GM19397 (cell line): ENCODE measurements around the gene RETN.

Source experiments
- ATAC-seq: cut with Tn5 transposase; IDR thresholded peaks from one replicate; pipeline ENCODE4 v1.9.1; 2021; ENCODE audit warnings: mild to moderate bottlenecking, moderate library complexity; ENCODE audit not compliant: unreplicated experiment

Gene RETN

GRCh38 chr19:7681340-7682174 is 12.7 kb downstream of the RETN start:
- ATAC-seq: no peak

GRCh38 chr19:7682175-7682855 is 13.5 kb downstream of the RETN start:
- ATAC-seq: no peak

DNA sequence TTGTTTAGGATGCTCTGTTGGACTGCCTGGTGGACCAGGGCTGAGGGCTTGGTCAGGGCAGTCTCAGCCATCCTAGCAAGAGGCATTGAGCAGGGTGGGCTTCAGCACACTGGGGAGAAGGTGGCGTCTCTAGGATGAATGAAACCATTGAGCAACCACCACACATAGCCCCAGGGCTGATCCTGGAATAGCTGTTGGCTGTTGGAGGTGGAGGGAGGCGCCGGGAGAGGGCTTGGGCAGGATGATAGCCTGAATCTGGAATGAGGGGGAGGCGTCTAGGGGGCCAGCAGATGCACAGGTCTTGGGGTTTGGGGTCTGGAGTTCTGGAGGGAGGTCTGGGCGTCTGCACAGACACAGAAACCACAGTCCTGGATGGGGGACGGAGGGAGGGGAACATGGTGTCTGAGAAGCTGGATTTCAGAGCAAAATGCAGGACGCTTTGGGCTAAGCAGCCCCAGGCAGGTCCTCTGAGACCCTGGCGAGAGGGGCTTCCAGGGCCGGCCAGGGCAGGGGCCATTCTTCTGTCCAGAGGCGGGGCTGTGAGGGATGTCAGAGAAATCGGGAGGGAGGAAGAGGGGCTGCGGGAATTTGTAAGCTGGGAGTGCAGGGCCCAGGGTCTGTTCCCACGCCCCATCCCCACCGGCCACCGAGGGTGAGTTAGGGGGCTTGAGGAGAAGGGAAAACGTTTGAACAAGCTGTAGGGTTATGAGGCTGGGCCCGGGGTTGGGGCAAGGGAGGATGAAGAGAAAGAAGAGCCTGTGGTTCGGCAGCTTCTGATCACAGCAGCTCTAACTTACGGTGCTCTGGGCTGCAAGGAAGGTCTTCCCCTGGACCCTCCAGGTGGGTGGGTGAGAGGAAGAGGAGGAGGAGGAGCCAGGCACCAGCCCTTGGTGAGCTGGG is 16.9 kb downstream of the RETN start:
- ATAC-seq: no peak

DNA sequence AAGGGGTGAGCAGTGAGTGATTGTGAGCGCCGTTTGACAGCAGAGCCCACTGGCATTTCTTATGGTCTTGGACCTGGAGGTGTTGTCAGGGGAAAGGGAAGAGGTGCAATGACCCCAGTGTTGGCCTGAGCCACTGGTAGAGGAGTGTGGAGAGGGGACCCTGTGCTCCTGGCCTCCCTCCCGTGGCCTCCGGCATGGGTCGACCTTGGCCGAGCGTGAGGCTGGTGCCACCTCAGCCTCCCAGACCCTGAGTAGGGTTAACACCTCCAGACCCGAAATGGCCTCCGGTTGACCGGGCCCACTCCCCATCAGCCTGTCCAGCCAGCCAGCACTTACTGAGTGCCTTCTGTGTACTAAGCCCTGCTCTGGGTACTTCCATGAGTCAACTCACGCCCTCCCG is 18.3 kb downstream of the RETN start:
- no peak for ATAC-seq

- ATAC-seq: no peak
Observed at GRCh38 chr19:7689165-7689564, 20.3 kb downstream of the RETN start.

DNA sequence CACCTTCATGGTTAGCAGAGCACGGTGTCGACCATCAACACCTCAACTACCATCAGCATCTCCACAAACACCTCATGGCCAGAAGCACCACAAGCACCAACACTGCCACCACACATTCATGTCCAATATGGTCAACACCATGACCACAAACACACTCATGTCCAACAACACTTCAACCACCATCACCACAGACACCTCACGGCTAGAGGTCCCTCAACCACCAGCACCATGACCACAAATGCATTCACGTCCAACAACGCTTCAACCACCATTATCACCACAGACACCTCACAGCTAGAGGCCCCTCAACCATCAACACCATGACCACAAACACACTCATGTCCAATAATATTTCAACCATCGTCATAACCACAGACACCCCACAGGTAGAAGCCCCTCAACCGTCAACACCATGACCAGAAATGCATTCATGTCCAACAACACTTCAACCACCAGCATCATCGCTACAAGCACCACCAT is 22.0 kb downstream of the RETN start:
- ATAC-seq: no peak

DNA sequence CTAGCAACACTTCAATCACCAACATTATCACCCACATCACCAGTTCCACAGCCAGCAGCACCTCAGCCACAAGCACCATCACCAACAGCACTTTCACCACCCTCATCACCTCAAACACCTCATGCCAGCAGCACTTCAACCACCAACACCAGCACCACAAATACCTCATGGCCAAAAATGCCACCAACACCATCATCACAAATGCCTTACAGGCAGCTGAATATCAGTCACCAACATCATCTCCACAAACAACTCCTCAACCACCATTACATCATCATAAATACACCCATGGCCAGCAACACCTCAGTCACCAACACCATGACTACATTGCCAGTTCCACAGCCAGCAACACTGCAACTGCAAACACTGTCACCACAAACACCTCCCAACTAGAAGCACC is 22.6 kb downstream of the RETN start:
- ATAC-seq: no peak

DNA sequence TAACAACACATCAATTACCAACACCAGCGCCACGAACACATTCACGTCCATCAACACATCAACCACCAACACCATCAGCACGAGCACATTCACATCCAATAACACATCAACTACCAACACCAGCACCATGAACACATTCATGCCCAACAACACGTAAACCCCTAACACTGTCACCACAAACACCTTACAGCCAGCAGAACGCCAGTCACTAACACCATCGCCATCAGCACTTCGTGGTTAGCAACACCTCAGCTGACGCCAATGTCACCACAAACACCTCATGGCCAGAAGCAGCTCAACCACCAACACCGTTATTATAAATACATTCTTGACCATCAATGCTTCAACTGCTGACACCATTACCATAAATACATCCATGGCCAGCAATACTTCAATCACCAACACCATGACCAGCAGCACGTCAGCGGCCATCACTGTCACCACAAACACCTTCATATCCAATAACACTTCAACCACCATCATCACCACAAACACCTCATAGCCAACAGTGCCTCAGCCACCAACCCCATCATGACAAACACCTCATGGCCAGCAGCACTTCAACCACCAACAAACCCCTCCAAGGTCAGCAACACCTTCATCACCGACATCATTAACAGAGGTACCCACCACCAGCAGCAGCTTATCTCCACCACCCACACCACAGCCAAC is 23.7 kb downstream of the RETN start:
- ATAC-seq: no peak

- ATAC-seq: no peak
Observed at GRCh38 chr19:7694499-7694898, 25.6 kb downstream of the RETN start.

- no peak for ATAC-seq
Observed at GRCh38 chr19:7697721-7698287, 29.0 kb downstream of the RETN start.

DNA sequence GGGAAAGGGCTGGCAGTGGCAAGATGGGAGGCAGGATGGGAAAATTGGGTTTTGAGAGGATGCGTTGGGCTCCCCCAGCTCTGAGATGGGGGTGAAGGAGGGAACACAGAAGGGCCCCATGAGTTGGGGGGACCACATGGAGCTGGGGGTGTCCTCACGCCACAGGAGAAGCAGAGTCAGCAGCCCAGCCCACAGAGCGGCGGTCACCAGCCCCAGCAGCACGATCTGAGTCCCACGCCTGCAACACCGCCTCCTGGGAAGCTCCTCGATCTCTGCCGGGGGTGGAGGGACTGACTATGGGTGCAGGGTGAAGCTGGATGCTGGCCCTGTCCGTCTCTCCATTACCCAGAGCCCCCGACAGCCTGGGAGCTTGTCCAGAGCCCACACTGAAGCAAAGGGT is 29.7 kb downstream of the RETN start:
- no peak for ATAC-seq

- ATAC-seq: no peak
Observed at GRCh38 chr19:7699003-7699402, 30.2 kb downstream of the RETN start.

DNA sequence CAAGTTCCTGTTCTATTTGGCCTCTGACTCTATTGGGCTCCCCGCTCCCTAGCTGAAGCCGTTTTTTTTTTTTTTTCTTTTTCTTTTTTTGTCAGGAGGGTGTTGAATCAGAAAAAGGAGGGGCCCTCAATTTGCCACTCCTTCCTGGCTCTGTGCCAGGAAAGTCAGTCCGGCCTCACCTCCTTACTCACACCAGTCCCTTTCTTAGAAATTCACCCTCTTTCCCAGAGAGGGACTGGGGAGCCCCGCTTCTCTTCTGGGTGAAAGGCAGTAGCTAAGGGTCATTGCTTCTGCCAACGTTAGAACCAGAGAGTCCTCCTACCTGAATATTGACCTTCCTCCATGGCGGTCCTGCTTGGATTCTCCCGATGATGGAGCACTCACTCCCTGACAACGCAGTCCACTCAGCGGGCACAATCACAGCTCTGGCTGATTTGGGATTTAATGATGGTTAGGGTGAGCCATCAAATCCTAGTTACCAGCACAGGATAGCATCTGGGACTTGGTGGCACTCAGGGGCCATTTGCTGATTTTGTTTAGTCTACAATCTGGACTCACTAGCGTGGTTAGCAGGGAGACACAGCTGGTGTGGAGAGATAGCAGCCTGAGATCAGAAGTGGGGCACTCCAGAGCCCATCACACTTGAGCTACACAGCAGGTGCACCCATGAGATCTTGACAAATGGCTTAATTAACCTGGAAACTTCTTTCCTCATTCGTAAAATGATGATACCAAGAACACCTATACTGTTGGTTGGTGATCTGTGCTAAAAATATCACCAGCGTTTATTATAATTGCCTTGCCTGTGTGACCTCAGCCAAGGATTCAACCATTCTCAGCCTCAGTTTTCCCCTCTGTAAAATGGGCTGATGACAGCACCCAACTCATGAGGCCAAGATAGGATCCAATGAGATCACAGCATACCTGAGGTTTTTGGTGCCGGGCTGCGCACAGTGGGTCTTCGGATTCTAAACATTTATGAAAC is 30.9 kb downstream of the RETN start:
- no peak for ATAC-seq

GRCh38 chr19:7701049-7701653 is 32.3 kb downstream of the RETN start:
- no peak for ATAC-seq

DNA sequence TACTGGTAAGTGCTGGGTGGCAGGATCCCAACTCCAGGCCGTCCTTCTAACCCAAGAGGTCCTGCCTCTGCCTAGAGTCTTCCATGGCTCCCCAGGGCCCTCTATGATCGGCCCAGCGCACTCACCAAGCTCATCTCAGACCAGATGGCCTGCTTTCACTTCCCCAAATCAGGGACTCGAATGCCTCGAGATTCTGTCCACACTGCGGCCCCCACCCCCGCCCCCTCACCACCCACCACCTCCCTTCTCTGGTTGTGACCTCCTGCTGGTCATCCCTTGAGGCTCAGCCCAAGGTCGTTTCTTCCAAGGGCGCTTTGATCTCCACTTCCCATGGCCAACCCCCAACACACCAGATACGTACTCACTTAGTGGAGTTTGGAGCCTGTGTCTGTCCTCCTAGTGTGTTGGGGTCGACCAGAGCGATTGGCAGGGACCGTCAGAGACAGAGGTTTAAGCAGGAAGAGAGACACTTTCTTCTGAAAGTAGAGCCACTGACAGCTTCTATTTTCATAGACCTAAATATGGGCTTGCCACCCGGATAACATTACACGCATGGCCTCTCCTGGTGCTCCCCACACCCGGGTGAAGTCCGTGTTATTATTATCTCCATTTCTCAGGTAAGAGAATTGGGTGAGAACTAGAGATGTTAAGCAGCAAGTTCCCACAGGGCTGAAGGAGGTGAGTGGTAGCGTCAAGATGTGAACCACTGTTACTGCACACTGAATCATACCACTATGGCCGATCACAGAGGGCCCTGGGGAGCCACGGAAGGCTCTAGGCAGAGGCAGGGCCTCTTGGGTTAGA is 33.0 kb downstream of the RETN start, which contains the start of gene FCER2:
FCER2 (minus strand) TSS at position 478 of the 804 bp plus-strand sequence. CDS start 2,371 bp downstream, outside the sequence.
- ATAC-seq: peak; percentile 47

- no peak for ATAC-seq
Observed at GRCh38 chr19:7703332-7703731, 34.5 kb downstream of the RETN start.

DNA sequence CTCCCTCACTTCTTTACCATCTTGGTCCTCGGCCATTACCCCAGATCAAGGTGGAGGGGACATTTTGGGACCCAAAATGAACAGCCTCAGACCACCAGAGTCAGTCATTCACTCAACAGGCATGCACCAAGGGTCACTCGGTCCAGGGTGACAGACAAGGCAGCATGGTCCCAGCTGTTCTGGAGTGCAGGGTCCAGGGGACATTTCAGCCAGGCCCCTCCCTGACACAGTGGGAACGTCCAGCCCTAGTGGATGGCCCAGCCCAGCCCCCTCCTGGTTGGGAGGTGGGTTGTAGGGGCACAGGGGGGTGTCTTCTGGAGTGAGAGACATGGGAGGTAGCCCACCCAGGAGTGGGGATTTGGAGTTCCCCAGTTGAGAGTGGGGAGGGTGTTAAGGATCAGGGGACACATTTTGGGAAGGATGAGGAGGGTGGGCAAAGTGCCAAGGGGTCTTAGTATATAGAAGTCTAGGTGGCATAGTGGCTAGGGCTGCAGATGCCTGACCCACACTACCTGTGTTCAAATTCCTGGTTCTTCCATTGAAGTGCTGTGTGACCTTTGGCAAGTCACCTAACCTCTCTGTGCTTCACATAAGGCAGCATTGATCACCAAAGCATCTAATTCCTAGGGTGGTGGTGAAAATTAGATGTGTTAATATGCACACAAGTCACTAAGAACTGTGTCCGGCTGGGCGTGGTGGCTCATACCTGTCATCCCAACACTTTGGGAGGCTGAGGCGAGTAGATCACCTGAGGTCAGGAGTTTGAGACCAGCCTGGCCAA is 35.6 kb downstream of the RETN start:
- ATAC-seq: no peak
